SKM-1 (cell line): ENCODE results near the gene CEP44.
A peak's percentile ranks its signal among the peaks of the same experiment; 100 is the strongest.
"Not testable (repeated sequence)": the region's sequence is repeated elsewhere in the genome, so short reads cannot be mapped to it uniquely, and the experiment has no call there.

ENCODE experiments used
- DNase-seq: peaks from one replicate; lab custom pipeline; 2025; ENCODE audit not compliant: unreplicated experiment; lab: John Stamatoyannopoulos, UW

The CEP44 gene, protein sequence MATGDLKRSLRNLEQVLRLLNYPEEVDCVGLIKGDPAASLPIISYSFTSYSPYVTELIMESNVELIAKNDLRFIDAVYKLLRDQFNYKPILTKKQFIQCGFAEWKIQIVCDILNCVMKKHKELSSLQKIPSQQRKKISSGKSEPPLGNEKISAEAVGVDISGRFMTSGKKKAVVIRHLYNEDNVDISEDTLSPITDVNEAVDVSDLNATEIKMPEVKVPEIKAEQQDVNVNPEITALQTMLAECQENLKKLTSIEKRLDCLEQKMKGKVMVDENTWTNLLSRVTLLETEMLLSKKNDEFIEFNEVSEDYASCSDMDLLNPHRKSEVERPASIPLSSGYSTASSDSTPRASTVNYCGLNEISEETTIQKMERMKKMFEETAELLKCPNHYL

DNA sequence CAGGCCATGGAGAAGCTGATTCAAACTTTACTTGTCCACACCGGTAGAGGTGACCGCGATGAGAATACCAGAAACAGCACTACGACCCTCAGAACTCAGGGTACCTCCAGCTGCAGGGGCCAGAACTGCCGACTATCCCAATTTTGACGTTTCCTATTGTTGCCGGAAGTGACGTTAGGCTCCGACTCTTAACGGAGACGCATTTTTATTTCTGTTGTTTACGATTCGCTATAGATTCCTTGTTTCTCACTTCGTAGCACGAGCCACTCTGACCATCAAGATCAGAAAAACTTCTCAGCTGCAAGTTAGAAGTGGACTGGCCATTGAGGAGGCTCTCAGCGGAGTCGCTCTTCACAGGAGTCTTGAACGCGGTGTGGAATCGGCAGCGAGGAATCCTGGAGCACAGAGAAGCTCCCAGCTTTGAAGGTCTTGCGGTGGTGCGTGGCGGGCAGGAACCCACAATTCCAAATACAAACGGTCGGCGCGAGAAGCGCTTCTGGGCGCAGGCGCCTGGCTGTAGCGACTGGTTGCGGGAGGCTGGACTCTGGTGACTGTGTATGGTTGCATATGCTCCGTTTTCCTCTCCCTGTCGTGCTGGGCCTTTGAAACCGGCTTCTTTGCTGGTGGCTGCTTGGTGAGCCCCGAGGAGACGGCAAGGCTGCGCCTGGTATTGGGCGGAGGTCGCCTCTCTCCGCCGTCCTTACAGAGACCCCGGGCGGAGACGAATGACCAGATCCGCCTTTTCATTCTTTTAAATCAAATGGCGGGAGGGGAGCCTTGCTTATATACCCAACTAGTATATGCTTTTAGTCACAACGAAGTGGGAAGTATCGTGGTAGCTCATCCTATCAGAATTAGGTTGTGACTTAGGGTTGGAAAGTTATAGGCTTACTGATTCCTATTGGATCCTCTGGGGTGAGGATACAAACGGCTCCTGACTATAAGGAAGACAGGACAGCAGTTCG is at the start of gene CEP44, which contains the start of gene FBXO8:
TSS of gene CEP44 (plus strand) at position 405 of the 965 bp plus-strand sequence. CDS start 15,211 bp downstream, outside the sequence.
TSS of gene FBXO8 (minus strand) at position 161 of the 965 bp plus-strand sequence. CDS start 20,575 bp downstream, outside the sequence.
- DNase-seq = peak; percentile 79

DNA sequence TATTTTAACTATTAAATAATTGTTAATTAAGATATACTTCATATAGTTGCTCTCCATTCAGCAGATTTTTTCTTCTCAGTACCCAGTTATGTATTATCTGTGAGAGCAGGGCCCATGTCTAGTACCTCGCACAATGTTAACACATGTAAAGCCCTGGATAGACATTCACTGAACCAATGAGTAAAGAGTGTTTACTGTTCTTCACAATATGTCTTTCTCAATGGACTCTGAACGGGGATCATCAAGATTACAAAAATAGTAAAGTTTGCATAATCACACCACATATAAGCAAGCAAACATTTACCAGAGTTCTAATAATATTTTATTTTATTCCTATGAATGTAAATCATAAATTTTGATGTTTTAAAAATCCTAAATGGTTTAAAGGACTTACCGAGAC is 47.4 kb upstream of the CEP44 start:
- DNase-seq = no peak

DNA sequence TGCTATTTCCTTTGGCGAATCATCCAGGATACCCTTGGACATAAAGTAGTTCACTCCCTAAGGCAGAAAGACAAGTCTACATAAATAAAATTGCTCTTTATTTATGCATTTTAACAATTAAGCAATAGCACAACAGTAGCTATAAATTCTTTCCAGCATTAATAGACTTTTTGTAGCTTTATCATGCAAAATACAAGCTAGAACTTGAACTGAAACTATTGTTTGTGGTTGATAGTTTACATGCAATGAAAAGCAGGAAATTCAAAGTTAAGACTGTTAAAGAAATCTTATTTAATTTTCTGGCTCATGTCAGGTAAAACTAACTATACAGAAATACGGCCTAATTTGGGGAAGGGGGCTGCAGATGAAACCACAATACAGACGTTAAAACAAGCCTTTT is 42.5 kb upstream of the CEP44 start:
- DNase-seq = no peak

DNA sequence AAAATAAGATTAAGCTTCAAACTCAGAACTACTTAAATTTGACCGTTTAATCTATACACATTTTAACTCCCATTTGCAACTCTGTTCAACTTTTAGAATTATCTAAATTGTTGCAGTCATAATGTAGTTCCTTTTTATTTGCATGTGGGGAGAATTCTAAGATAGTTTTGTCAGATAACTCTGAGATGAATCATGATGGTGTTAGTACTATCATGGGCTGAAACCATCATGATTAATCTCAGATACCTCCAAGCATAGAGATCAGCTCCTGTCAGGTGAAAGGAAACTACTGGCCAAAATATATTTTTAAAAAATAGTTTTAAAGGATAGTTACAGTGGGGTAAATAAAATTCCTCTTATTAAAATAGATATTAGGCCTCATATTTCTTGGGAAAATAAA is 39.3 kb upstream of the CEP44 start:
- DNase-seq = no peak

DNA sequence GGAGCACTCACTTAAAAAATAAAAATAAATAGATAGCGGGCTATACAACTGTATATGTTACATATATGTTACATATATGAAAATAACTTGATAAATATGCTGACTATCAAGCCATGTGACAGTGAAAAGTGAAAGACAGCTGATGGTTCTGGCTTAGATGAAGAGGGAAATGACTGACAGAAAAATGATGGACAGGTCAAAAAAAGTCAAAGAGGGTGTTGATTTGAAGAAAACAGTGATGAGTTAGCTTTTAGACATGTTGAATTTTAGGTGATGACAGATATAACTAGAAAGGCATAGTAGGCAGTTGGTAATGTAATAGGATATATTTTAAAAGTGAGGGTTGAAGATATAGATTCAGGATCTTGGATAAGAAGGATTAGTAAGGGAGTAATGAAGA is 38.0 kb upstream of the CEP44 start:
- DNase-seq = no peak

DNA sequence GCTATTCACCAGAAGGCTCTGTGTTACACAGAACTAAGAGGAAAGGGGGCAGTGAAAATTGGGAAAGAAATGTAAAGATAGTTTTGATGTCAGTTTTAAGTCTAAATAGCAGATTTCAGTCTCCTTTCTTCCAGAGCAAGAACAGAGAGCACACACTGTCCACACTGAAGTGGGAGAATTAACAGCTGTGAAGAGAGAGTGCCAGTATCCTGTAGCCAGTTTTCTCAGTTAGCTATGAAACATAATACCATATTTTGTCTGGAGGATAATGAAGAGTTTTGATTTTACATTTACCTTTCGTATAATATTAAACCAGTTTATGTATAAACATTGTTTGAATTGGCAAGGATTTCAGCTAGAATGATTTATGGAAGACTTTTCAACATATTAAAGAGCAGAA is 35.3 kb upstream of the CEP44 start:
- DNase-seq = no peak

DNA sequence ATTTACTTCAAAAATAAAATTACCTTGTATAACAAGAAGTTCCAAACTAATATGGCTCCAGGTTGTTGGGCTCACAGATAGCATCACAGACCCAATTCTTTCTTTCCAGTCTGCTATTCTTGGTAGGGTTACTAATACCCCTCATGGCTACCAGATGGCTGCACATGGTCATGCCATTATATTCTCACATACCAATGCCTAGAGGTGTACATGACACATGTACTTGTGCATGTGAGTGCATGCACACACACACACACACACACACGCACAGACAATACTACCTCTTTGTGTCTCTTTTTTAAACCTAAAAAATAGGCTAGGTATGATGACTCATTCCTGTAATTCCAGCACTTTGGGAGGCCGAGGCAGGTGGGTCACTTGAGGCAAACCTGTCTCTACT is 31.3 kb upstream of the CEP44 start:
- DNase-seq = no peak

DNA sequence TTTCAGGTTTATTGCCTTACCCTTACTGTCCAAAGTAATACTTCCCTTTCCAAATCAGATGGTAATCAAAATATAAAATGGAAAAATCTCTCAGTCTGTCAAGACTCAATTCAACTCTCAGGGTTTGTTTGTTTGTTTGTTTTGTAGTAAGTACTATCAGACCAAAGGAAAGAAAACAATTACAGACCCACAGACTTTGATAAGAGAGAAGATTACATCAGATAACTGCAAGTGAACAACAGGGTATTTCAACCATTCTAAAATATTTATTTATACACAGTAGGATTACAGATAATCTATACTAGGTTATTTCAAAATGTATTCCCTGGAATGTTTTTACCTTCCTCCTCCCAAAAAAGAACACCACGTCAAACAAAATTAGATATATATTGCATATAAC is 29.1 kb upstream of the CEP44 start:
- DNase-seq = no peak

DNA sequence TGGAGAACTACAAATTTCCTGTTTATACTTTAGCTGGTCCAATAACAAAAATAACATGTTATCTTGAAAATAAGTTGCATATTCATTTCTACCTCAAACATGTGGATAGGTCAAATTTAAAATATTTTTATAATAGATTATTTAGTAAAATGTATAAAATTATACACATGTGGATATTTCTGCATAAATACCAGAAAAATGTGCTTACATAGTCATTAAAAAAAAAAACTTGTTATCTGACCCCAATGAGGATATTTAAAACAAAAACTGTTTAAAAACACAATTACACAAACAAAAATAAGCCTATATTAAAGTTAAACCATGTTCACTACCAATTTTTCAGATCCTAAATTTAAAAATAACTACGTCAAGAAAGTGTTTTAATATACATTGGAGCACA is 28.3 kb upstream of the CEP44 start:
- DNase-seq = no peak

DNA sequence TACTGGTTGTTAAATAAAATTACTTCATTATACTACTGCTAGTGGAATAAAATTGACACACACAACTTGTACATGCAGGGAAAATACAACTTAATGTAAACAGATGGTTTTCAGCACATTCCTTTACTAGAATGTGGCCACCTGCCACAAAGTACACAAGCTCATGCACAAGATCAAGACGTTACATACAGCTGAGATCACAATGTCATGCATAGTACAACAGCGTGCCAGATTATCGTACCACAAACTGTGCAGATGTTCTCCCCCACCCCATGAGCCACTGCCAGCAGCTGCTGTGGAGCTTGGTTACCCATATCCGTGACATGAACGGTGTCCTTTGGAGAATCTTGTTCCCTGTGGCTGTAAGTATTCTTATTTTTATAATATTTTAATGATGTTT is 27.9 kb upstream of the CEP44 start:
- DNase-seq = no peak

DNA sequence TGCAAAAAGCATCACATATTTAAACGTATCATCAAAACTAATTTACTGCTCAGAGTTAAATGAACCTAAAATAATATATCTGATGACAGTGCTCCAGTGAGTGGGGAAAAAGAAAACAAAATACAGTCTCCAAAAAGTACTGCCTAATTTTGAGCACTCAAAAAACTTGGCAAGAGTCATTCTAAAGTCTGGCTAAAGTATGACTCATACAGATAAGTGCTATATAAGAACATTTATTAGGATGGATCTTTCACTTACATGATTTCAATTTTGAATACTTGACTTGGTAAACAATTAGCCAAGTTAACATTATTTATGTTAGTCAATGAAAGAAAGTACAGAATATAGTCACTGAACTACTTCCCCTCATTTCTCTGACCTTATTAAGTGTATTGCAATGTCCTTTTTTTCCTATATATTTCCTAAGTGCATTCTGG is 27.4 kb upstream of the CEP44 start:
- DNase-seq = no peak

DNA sequence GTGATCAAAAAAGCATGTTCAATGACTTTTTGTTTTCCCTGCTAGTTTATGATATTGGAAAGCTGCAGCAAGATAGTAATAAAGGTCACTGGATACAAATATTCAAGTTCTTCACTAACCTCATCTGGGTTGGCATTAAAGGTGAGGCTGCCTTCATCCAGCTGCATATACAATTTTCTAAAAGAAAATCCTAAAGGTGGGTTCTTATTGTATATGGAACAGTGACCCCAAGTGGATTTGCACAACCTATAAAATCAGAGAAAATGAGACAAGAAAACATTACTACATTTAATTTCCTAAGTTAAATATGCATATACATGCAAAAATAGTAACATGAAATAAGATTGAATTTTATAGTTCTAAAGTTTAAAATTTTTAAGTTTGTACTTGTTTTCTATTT is 24.1 kb upstream of the CEP44 start:
- no peak for DNase-seq

DNA sequence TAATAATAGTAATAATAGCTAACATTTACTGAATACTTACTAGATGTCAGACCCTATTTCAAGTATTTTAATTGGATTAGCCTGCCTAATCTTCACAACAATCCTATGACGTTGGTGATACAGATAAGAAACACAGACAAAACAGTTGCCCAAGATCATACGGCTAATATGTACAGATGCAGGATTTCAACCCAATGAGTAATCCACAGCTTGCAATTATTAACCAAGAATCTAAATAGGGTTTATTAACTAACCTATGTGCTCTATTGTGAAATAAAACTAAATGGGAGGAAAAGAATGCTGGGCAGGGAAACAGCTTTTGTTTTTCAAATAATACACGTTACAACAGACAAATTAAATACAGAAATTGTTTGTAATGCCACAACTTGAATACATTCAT is 23.6 kb upstream of the CEP44 start:
- DNase-seq = no peak

DNA sequence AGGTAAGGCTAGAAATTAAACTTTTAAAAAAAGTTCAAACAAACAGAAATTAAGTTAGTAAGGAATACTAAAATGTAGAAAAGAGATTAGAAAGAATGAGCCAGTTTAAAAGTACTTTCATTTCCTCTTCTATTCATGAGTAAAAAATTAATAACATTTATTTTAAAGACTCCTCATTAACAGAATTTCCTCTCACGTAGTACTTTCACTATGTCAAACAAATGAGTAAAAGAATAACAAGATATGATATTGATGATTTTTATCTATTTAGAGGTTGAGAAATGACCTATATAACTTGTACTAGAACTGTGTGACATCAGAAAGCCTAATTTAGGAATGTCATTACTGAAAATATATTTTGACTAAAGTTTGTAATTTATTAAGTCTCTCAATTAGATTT is 22.3 kb upstream of the CEP44 start:
- DNase-seq = not testable (repeated sequence)

DNA sequence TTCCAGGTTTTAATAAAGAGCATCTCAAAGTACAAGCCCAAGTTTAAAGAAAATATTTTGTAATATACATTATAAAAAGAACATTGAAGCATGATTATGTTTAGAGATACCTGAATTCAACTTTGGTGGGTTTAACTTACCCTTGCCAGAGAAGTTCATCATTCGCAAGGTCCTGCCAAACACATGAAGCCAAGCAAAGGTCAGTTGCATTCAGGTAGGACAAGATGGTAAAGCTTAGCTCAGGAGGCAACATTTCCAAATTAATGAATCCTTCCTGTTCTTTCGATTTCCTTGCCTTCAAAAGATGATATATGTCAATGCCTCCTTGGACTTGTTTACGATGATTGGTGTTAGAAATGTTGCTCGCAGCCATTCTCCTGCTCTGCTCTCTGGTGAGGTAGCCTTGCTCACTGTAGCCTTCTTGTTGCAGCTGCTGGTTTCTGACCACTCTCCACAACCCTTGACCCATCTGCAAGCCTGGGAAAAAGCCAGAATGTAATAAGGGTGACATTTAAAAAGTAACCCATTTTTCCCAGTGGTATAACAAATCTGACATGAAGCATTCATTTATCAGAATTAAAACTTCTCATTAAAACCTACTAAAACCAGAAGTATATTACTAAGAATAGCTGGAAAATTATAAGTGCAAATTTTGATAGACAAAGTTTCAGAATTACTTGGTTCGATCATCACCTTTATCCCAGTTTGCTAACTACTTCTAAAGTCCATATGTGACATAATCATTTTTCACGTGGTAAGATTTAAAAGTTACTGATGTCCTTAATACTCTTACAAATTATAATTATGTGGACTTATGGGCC is 20.9 kb upstream of the CEP44 start:
- no peak for DNase-seq

DNA sequence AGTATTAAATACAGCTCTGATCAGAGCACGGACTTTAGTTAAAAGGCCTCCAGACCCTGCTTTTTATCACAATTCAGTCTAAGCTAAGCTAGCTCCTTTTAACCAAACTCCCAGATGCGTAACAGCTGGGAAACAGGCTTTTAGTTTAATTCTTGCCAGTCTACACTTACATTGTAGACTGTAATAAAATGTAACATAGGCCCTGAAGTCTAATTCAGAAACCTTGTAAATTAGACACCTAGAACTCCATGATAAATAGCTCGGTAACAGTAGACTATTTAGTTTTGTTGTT is 20.3 kb upstream of the CEP44 start:
- DNase-seq = no peak

DNA sequence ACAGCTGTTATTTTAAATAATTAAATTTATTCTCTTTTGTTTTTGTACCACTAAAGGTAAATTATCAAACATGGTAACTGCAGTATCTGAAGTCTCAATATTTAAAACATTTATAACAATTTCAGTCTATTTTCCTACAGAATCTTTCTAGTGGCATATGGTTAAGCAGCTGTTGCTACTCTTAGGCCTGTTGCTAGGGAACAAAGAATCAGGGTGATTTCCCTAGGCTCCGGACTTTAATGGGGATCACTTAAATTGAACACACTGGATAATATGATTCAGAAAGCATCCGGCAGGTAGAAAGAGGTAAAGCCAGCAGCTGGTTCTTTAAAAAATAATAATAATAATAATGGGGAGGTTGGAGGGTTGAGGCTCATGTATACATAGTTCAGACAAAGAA is 17.8 kb upstream of the CEP44 start:
- no peak for DNase-seq

DNA sequence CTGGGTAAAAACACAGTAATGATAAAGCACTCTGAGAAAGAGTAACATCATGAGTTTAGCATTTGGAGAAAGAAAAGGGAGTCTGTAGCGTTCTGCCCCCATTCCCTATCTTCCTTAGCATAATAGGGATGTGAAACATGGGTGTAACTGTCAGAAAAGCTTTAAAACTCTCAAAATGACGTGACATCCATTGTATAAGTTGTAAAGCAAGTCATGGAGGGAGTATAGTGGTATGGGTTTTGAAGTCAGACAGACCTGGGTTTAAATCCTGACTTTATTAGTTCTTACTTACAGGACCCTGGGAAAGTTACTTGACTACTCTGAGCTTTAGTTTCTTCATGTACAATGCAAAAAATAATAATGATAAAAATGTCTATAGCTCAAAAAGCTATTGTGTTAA is 17.3 kb upstream of the CEP44 start:
- DNase-seq = no peak

DNA sequence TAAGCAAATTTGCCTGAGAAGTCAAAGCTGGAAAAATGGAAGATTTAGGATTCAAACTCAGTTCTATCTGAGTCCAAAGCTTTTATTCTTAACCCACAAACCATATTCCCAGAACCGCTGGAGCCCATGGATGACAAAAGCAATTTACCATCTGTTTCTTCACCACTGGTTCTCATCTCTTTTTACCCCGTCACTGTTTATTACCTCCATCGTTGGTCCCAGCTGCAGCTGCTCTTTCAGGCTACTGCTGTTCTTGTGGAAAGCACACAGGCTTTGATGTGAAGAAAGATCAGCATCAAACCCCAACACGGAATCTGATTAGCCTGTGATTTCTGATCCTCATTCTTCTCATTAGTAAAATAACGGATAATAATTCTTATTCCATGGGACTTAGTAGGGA is 9.8 kb upstream of the CEP44 start:
- DNase-seq = no peak

DNA sequence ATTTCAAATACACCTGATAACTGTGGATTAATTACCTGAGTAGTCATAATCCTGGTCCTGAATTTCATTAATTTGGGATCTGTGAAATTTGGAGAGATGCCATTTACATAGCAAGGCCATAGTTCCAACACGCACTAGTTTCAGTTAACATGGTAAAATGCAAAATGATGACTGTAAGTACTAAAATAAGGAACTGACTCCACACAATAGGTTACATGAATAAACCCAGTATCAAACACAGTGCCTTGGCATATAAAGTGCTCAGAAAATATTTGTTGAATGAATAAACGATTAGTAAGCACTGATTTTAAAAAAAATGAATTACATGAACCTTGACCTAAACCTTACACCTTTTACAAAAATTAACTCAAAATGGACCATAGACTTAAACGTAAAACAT is 9.3 kb upstream of the CEP44 start:
- DNase-seq = no peak

DNA sequence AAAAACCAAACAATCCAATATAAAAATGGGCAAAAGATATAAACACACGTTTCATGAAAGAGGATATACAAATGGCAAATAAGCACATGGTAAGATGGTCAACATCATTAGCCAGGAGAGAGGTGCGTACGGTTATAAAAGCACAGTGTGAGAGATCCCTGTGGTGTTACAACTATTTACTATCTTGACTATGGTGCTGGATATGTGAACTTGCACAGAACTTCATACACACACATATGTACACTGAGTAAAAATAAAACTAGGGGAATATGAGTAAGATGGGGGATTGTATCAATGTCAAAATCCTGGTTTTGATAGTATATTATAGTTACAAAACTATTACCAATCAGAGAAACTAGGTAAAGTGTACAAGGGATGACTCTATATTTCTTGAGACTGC is 8.6 kb upstream of the CEP44 start:
- no peak for DNase-seq
